Gastroesophageal sphincter (tissue), 3 donors: ENCODE data around the gene VAV1.

Source experiments
- CTCF ChIP-seq, 4 experiments: fragments of 200-600 bp in 2 of 4; fragments of 450-650 bp in 2 of 4; sonication (generic) in 1 of 4; IDR thresholded peaks; one replicate each; pipeline ENCODE4 v1.5.1; 2017 to 2019; ENCODE audit warnings: antibody characterized with exemption in 4 of 4, mild to moderate bottlenecking in 2 of 4, moderate library complexity in 2 of 4
- POLR2A ChIP-seq, 2 donors: fragments of 450-650 bp; IDR thresholded peaks; one replicate each; pipeline ENCODE4 v1.6.1; 2017; ENCODE audit warnings: antibody characterized with exemption in 2 of 2, mild to moderate bottlenecking in 2 of 2, moderate library complexity in 1 of 2
- POLR2AphosphoS5 ChIP-seq: sonication (generic); formaldehyde crosslinking; IDR thresholded peaks from one replicate; pipeline ENCODE4 v1.6.1; 2017; ENCODE audit warnings: antibody characterized with exemption

DNA sequence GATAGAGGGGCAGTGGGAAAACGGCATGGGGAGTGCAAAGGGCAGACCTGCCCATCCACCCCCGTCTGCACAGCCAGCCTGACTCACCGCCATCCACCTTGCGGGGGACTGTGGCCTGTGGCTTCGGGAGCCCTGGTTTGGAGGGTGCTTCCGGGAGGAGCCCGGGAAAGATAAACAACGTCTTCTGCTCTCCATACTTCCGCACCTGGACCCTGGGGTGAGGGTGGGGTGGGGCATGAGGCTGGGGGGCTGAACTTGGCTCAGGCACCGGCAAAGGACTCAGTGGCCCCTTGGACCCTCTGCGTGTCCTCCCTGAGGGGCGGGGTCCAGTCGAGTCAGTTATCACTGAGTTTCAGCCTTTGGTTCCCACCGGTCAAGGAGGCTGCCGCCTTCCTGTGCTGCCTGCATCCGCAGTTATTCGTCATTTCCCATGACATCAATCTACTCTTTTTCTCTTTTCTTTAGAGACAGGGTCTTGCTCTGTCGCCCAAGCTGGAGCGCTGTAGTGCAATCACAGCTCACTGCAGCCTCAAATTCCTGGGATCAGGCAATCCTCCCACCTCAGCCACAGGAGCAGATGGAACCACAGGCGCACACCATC, 38.3 kb upstream of the VAV1 start:
- TF ChIP-seq CTCF (IDR thresholded peaks at IDR 0.05) (no peak), POLR2AphosphoS5 (no peak), POLR2A (IDR thresholded peaks at IDR 0.05) (no peak)
